Measurements from ENCODE around the gene YPEL2. TPM values are rescaled to one million over a fixed set of nuclear protein-coding genes. Genes with fewer than 3 reads are reported as not detected.

The YPEL2 gene
- polyA plus RNA-seq, 4 donors: 8.6 to 35.1 (median 33.0) TPM

GRCh38 chr17:59425085-59425931, 93.9 kb downstream of the YPEL2 start:
- DNase-seq (ENCODE audit: low read depth in 4 of 4, low spot score in 3 of 4): no peak

- no peak for DNase-seq (ENCODE audit: low read depth in 4 of 4, low spot score in 3 of 4)
These were observed 94.6 kb downstream of the YPEL2 start for GRCh38 chr17:59426031-59426430.

GRCh38 chr17:59427425-59427921, 96.0 kb downstream of the YPEL2 start:
- no peak for DNase-seq (ENCODE audit: low read depth in 4 of 4, low spot score in 3 of 4)

- no peak for DNase-seq (ENCODE audit: low read depth in 4 of 4, low spot score in 3 of 4)
These were observed 96.5 kb downstream of the YPEL2 start for GRCh38 chr17:59427996-59428395.

- DNase-seq (ENCODE audit: low read depth in 4 of 4, low spot score in 3 of 4): no peak
These were observed 97.5 kb downstream of the YPEL2 start for GRCh38 chr17:59428916-59429485.

GRCh38 chr17:59431601-59432000, 100.1 kb downstream of the YPEL2 start:
- no peak for DNase-seq (ENCODE audit: low read depth in 4 of 4, low spot score in 3 of 4)

- DNase-seq (ENCODE audit: low read depth in 4 of 4, low spot score in 3 of 4): no peak
These were observed 101.2 kb downstream of the YPEL2 start for GRCh38 chr17:59432657-59433056.

- no peak for DNase-seq (ENCODE audit: low read depth in 4 of 4, low spot score in 3 of 4)
These were observed 102.1 kb downstream of the YPEL2 start for GRCh38 chr17:59433586-59433985.

GRCh38 chr17:59434429-59434828, 103.0 kb downstream of the YPEL2 start:
- DNase-seq (ENCODE audit: low read depth in 4 of 4, low spot score in 3 of 4): no peak

- no peak for DNase-seq (ENCODE audit: low read depth in 4 of 4, low spot score in 3 of 4)
These were observed 103.8 kb downstream of the YPEL2 start for GRCh38 chr17:59435238-59435637.

- no peak for DNase-seq (ENCODE audit: low read depth in 4 of 4, low spot score in 3 of 4)
These were observed 105.4 kb downstream of the YPEL2 start for GRCh38 chr17:59436900-59437299.

GRCh38 chr17:59437791-59438281, 106.4 kb downstream of the YPEL2 start:
- DNase-seq (ENCODE audit: low read depth in 4 of 4, low spot score in 3 of 4): no peak

GRCh38 chr17:59439262-59439661, 107.8 kb downstream of the YPEL2 start:
- no peak for DNase-seq (ENCODE audit: low read depth in 4 of 4, low spot score in 3 of 4)

GRCh38 chr17:59439741-59440211, 108.3 kb downstream of the YPEL2 start:
- DNase-seq (ENCODE audit: low read depth in 4 of 4, low spot score in 3 of 4): no peak

GRCh38 chr17:59440757-59441463, 109.5 kb downstream of the YPEL2 start:
- peak; percentile 81 to 88 (median 82) for DNase-seq (ENCODE audit: low read depth in 4 of 4, low spot score in 3 of 4)

- no peak for DNase-seq (ENCODE audit: low read depth in 4 of 4, low spot score in 3 of 4)
These were observed 110.1 kb downstream of the YPEL2 start for GRCh38 chr17:59441464-59442096.

GRCh38 chr17:59443106-59443505, 111.7 kb downstream of the YPEL2 start:
- DNase-seq (ENCODE audit: low read depth in 4 of 4, low spot score in 3 of 4): no peak
